SK-N-SH treated with all-trans-retinoic acid at 6 μM for 48 hours (cell line): ENCODE measurements around the gene RALGAPB.
"Not testable (repeated sequence)": the region's sequence is repeated elsewhere in the genome, so short reads cannot be mapped to it uniquely, and the experiment has no call there.

Experiments used
- ATAC-seq: fragments of 200-7000 bp; cut with Tn5 transposase; 3 replicates; pipeline ENCODE4 v1.9.1; 2020; ENCODE audit warnings: mild to moderate bottlenecking, moderate library complexity
- ARNTL ChIP-seq: fragments of 450-650 bp; formaldehyde crosslinking; IDR thresholded peaks from 2 replicates; pipeline ENCODE4 v1.5.0; 2020; ENCODE audit warnings: low read depth, mild to moderate bottlenecking, moderate library complexity, borderline replicate concordance
- BACH2 ChIP-seq: fragments of 250-450 bp; sonication (Bioruptor Pico); IDR thresholded peaks from 2 replicates; pipeline ENCODE4 v1.9.0; 2021; ENCODE audit warnings: mild to moderate bottlenecking, borderline replicate concordance
- CSDC2 ChIP-seq: fragments of 250-450 bp; sonication (Bioruptor Pico); IDR thresholded peaks from 2 replicates; pipeline ENCODE4 v1.5.0; 2020; ENCODE audit warnings: mild to moderate bottlenecking, moderate library complexity
- ESRRG ChIP-seq: fragments of 250-450 bp; sonication (Bioruptor Pico); IDR thresholded peaks from 2 replicates; pipeline ENCODE4 v1.6.1; 2021; ENCODE audit warnings: mild to moderate bottlenecking
- ISL1 ChIP-seq: fragments of 250-450 bp; sonication (Bioruptor Pico); IDR thresholded peaks from 2 replicates; pipeline ENCODE4 v2.1.2; 2022; ENCODE audit warnings: mild to moderate bottlenecking, moderate library complexity
- OSR1 ChIP-seq: fragments of 250-450 bp; sonication (Bioruptor Pico); IDR thresholded peaks from 2 replicates; pipeline ENCODE4 v1.8.0; 2022; ENCODE audit warnings: moderate library complexity, mild to moderate bottlenecking, inconsistent platforms
- PATZ1 ChIP-seq: fragments of 250-450 bp; sonication (Bioruptor Pico); IDR thresholded peaks from 2 replicates; pipeline ENCODE4 v1.8.0; 2020; ENCODE audit warnings: mild to moderate bottlenecking, moderate library complexity, borderline replicate concordance
- PPARA ChIP-seq: fragments of 250-450 bp; sonication (Bioruptor Pico); IDR thresholded peaks from 2 replicates; pipeline ENCODE4 v1.5.0; 2020; ENCODE audit warnings: mild to moderate bottlenecking, borderline replicate concordance
- RARB ChIP-seq: fragments of 250-450 bp; sonication (Bioruptor Pico); IDR thresholded peaks from 2 replicates; pipeline ENCODE4 v1.8.0; 2021; ENCODE audit warnings: mild to moderate bottlenecking, moderate library complexity
- SNAI2 ChIP-seq: fragments of 250-450 bp; sonication (Bioruptor Pico); IDR thresholded peaks from 2 replicates; pipeline ENCODE4 v1.5.0; 2020; ENCODE audit warnings: mild to moderate bottlenecking, moderate library complexity
- TOX ChIP-seq: fragments of 250-450 bp; sonication (Bioruptor Pico); IDR thresholded peaks from 2 replicates; pipeline ENCODE4 v1.8.0; 2021; ENCODE audit warnings: mild to moderate bottlenecking, moderate library complexity, borderline replicate concordance
- ZC3H10 ChIP-seq: fragments of 250-450 bp; sonication (Bioruptor Pico); IDR thresholded peaks from 2 replicates; pipeline ENCODE4 v1.5.1; 2021; ENCODE audit warnings: mild to moderate bottlenecking, moderate library complexity
- ZFP3 ChIP-seq: fragments of 250-450 bp; sonication (Bioruptor Pico); IDR thresholded peaks from 2 replicates; pipeline ENCODE4 v1.5.0; 2020; ENCODE audit warnings: mild to moderate bottlenecking, moderate library complexity
- ZFP30 ChIP-seq: fragments of 450-650 bp; formaldehyde crosslinking; IDR thresholded peaks from 2 replicates; pipeline ENCODE4 v1.5.0; 2022; ENCODE audit warnings: mild to moderate bottlenecking, moderate library complexity
- ZNF565 ChIP-seq: fragments of 450-650 bp; formaldehyde crosslinking; conservative IDR thresholded peaks from 2 replicates; pipeline ENCODE4 v1.5.0; 2020; ENCODE audit warnings: low read depth, mild to moderate bottlenecking, moderate library complexity
- ZNF70 ChIP-seq: fragments of 450-650 bp; formaldehyde crosslinking; IDR thresholded peaks from 2 replicates; pipeline ENCODE4 v1.5.0; 2020; ENCODE audit warnings: mild to moderate bottlenecking, moderate library complexity
- ZNF8 ChIP-seq: fragments of 450-650 bp; formaldehyde crosslinking; IDR thresholded peaks from 2 replicates; pipeline ENCODE4 v1.5.0; 2020; ENCODE audit warnings: mild to moderate bottlenecking, moderate library complexity
- TF ChIP-seq, protein P1 (sequence below): fragments of 250-450 bp; sonication (Bioruptor Pico); IDR thresholded peaks from 2 replicates; pipeline ENCODE4 v1.5.1; 2020; ENCODE audit warnings: low read depth, mild to moderate bottlenecking, moderate library complexity
- TF ChIP-seq, protein P2 (sequence below): fragments of 250-450 bp; sonication (Bioruptor Pico); IDR thresholded peaks from 2 replicates; pipeline ENCODE4 v1.5.0; 2020; ENCODE audit warnings: mild to moderate bottlenecking, moderate library complexity
- TF ChIP-seq, protein P3 (sequence below): fragments of 250-450 bp; sonication (Bioruptor Pico); IDR thresholded peaks from 2 replicates; pipeline ENCODE4 v1.5.1; 2021; ENCODE audit warnings: mild to moderate bottlenecking, moderate library complexity

The RALGAPB gene

DNA sequence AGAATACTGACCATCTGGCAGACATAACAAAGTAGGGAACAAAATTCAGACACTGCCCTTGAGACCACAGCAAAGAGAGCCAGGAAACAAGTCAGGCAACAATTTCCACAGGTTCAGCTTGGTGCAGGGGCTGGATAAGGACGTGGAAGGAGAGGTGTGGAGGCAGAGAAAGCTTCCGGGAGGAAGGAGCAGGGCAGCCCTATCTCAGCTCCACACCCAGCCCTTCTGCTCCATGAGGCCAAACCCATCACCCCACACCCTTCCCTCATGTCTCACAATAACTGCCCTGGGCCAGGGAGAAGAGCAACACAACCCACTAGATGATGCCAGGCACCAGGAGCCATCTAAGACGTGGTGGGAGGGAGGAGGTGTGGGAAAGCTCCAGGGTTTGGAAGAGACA, 43.3 kb upstream of the RALGAPB start:
- no peak for ATAC-seq
- TF ChIP-seq ZC3H10 (CRISPR knock-in tag), result no peak
- no peak for TF ChIP-seq ARNTL (CRISPR knock-in tag)
- TF ChIP-seq, protein P1, sequence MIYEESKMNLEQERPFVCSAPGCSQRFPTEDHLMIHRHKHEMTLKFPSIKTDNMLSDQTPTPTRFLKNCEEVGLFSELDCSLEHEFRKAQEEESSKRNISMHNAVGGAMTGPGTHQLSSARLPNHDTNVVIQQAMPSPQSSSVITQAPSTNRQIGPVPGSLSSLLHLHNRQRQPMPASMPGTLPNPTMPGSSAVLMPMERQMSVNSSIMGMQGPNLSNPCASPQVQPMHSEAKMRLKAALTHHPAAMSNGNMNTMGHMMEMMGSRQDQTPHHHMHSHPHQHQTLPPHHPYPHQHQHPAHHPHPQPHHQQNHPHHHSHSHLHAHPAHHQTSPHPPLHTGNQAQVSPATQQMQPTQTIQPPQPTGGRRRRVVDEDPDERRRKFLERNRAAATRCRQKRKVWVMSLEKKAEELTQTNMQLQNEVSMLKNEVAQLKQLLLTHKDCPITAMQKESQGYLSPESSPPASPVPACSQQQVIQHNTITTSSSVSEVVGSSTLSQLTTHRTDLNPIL, result no peak
- TF ChIP-seq ZNF70 (CRISPR knock-in tag), result no peak
- TF ChIP-seq, protein P2, sequence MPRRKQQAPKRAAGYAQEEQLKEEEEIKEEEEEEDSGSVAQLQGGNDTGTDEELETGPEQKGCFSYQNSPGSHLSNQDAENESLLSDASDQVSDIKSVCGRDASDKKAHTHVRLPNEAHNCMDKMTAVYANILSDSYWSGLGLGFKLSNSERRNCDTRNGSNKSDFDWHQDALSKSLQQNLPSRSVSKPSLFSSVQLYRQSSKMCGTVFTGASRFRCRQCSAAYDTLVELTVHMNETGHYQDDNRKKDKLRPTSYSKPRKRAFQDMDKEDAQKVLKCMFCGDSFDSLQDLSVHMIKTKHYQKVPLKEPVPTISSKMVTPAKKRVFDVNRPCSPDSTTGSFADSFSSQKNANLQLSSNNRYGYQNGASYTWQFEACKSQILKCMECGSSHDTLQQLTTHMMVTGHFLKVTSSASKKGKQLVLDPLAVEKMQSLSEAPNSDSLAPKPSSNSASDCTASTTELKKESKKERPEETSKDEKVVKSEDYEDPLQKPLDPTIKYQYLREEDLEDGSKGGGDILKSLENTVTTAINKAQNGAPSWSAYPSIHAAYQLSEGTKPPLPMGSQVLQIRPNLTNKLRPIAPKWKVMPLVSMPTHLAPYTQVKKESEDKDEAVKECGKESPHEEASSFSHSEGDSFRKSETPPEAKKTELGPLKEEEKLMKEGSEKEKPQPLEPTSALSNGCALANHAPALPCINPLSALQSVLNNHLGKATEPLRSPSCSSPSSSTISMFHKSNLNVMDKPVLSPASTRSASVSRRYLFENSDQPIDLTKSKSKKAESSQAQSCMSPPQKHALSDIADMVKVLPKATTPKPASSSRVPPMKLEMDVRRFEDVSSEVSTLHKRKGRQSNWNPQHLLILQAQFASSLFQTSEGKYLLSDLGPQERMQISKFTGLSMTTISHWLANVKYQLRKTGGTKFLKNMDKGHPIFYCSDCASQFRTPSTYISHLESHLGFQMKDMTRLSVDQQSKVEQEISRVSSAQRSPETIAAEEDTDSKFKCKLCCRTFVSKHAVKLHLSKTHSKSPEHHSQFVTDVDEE (CRISPR knock-in tag), result no peak
- TF ChIP-seq ESRRG (CRISPR knock-in tag), result no peak
- TF ChIP-seq TOX (CRISPR knock-in tag), result no peak

DNA sequence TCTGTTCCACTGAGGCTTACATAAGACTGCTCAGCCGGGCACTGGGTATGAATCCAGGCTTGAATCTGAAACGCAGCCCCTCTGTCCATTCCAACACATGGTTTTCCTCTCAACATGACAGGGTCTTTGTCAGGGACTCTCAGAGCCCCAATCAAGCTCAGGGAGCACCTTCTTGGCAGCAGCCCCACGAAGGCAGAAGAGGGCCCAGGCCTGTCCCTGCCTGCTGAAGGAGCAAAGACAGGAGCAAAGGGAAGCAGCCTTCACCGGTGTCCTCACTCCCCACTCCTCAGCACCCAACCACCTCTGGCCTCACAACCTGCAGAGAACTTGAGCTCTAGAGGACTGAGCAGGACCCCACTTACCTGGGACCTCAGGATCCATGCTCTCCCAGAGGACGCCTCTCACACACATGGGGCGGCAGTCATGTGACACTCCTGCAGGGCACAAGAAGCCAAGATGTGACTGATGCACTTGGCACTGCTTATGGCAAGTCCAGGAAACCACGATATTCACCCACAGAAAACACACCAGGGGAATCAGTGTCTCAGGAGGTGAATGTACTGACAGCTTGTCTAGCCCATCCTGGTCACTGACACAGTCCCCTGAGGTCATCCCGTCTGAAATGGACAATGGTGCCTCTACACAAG, 41.8 kb upstream of the RALGAPB start:
- TF ChIP-seq CSDC2, result no peak
- no peak for TF ChIP-seq RARB
- TF ChIP-seq ZFP30 (CRISPR knock-in tag), result no peak
- TF ChIP-seq OSR1, result no peak
- TF ChIP-seq, protein P2 (CRISPR knock-in tag), result no peak
- no peak for TF ChIP-seq ZFP3 (CRISPR knock-in tag)
- TF ChIP-seq ZNF8 (CRISPR knock-in tag), result no peak
- TF ChIP-seq PATZ1 (CRISPR knock-in tag), result no peak
- TF ChIP-seq ISL1 (CRISPR knock-in tag), result no peak
- TF ChIP-seq ARNTL (CRISPR knock-in tag), result no peak
- no peak for TF ChIP-seq PPARA (CRISPR knock-in tag)
- no peak for TF ChIP-seq SNAI2 (CRISPR knock-in tag)
- no peak for TF ChIP-seq BACH2
- no peak for ATAC-seq

GRCh38 chr20:38432292-38432691, 40.4 kb upstream of the RALGAPB start:
- ATAC-seq, result no peak
- TF ChIP-seq ZFP3 (CRISPR knock-in tag) (no peak), ZNF70 (CRISPR knock-in tag) (no peak), ZNF565 (CRISPR knock-in tag) (no peak), ARNTL (CRISPR knock-in tag) (no peak), ISL1 (CRISPR knock-in tag) (no peak)
- TF ChIP-seq, protein P3, sequence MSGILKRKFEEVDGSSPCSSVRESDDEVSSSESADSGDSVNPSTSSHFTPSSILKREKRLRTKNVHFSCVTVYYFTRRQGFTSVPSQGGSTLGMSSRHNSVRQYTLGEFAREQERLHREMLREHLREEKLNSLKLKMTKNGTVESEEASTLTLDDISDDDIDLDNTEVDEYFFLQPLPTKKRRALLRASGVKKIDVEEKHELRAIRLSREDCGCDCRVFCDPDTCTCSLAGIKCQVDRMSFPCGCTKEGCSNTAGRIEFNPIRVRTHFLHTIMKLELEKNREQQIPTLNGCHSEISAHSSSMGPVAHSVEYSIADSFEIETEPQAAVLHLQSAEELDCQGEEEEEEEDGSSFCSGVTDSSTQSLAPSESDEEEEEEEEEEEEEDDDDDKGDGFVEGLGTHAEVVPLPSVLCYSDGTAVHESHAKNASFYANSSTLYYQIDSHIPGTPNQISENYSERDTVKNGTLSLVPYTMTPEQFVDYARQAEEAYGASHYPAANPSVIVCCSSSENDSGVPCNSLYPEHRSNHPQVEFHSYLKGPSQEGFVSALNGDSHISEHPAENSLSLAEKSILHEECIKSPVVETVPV (CRISPR knock-in tag), result no peak
- TF ChIP-seq, all 23 proteins: peak for 0

DNA sequence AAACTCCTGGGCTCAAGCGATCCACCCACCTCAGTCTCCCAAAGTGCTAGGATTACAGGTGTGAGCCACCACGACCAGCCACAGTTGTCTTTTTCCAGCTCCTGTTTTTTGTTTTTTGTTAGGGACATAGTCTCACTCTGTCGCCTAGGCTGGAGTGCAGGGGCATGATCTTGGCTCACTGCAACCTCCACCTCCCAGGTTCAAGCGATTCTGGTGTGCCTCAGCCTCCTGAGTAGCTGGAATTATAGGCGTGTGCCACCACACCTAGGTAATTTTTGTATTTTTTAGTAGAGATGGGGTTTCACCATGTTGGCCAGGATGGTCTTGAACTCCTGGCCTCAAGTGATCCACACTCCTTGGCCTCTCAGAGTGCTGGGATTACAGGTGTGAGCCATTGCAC, 39.8 kb upstream of the RALGAPB start:
- ATAC-seq, result not testable (repeated sequence)
